GM18951 (cell line): ENCODE measurements around the gene CDCP1.

Experiments used
- POLR2A ChIP-seq: IDR thresholded peaks from 4 replicates; pipeline ENCODE4 v1.6.1; 2011; ENCODE audit warnings: mild to moderate bottlenecking; ENCODE audit not compliant: insufficient read length, insufficient read depth; ENCODE audit errors: extremely low read depth
- in situ Hi-C: fragments of 300-500 bp; cut with MboI; formaldehyde crosslinking; loops from one replicate; pipeline ENCODE4 v1.12.0; 2022; ENCODE audit warnings: low sequenced_read_pairs, mixed read lengths, inconsistent platforms; ENCODE audit not compliant: unreplicated experiment

CDCP1 gene

GRCh38 chr3:45051685-45052084, 94.5 kb downstream of the CDCP1 start:
- in situ Hi-C loops = no loop called here
- no peak for TF ChIP-seq POLR2A

- TF ChIP-seq POLR2A = no peak
- in situ Hi-C loops = loop anchor here (25.0 kb wide), 1 partner anchor 612 kb away; no protein-coding TSS in a partner anchor
Measured at GRCh38 chr3:45049807-45050206, 96.4 kb downstream of the CDCP1 start.

GRCh38 chr3:45048244-45048643, 97.9 kb downstream of the CDCP1 start:
- in situ Hi-C loops = loop anchor here (25.0 kb wide), 1 partner anchor 614 kb away; no protein-coding TSS in a partner anchor
- no peak for TF ChIP-seq POLR2A

- TF ChIP-seq POLR2A = no peak
- in situ Hi-C loops = loop anchor here (5.0 to 25.0 kb wide), 3 partner anchors 158 to 618 kb away; no protein-coding TSS in a partner anchor
Measured at GRCh38 chr3:45043728-45044299, 102.4 kb downstream of the CDCP1 start.

- no peak for TF ChIP-seq POLR2A
- in situ Hi-C loops = loop anchor here (5.0 to 25.0 kb wide), 3 partner anchors 160 to 620 kb away; no protein-coding TSS in a partner anchor
Measured at GRCh38 chr3:45042162-45042561, 104.0 kb downstream of the CDCP1 start.

GRCh38 chr3:45041666-45042065, 104.5 kb downstream of the CDCP1 start:
- no peak for TF ChIP-seq POLR2A
- in situ Hi-C loops = loop anchor here (5.0 to 25.0 kb wide), 3 partner anchors 161 to 621 kb away; no protein-coding TSS in a partner anchor

GRCh38 chr3:45037720-45038455, 108.3 kb downstream of the CDCP1 start:
- TF ChIP-seq POLR2A = no peak
- in situ Hi-C loops = loop anchor here (25.0 kb wide), 1 partner anchor 624 kb away; no protein-coding TSS in a partner anchor

- in situ Hi-C loops = loop anchor here (25.0 kb wide), 1 partner anchor 627 kb away; no protein-coding TSS in a partner anchor
- TF ChIP-seq POLR2A = no peak
Measured at GRCh38 chr3:45035441-45036301, 110.5 kb downstream of the CDCP1 start.

GRCh38 chr3:45034612-45035252, 111.4 kb downstream of the CDCP1 start:
- TF ChIP-seq POLR2A = no peak
- in situ Hi-C loops = loop anchor here (25.0 kb wide), 1 partner anchor 628 kb away; no protein-coding TSS in a partner anchor

GRCh38 chr3:45033791-45034190, 112.4 kb downstream of the CDCP1 start:
- in situ Hi-C loops = loop anchor here (25.0 kb wide), 1 partner anchor 629 kb away; no protein-coding TSS in a partner anchor

More at GRCh38 chr3:45033791-45034190, 112.4 kb downstream of the CDCP1 start:
- no peak for TF ChIP-seq POLR2A
